Gastroesophageal sphincter (tissue), 4 donors: ENCODE measurements around the gene PRM1. TPM values are rescaled to one million over a fixed set of nuclear protein-coding genes. Genes with fewer than 3 reads are reported as not detected.

Experiments
- ATAC-seq: fragments of 150-250 bp; one replicate; pipeline ENCODE4 v1.9.1; 2016; ENCODE audit warnings: mild to moderate bottlenecking, moderate library complexity
- H3K27ac ChIP-seq, 4 donors: fragments of 200-600 bp; sonication (generic) in 3 of 4; 1 replicate in 3 of 4; 2 replicates in 1 of 4; pipeline ENCODE4 v1.5.1; 2016 to 2019
- H3K27me3 ChIP-seq: fragments of 200-600 bp; sonication (generic); one replicate; pipeline ENCODE4 v1.5.1; 2019
- H3K36me3 ChIP-seq, 2 donors: fragments of 200-600 bp; sonication (generic); one replicate each; pipeline ENCODE4 v1.5.1; 2019; ENCODE audit warnings: control low read depth in 1 of 2
- H3K4me1 ChIP-seq, 3 donors: fragments of 200-600 bp; sonication (generic); 1 replicate in 2 of 3; 2 replicates in 1 of 3; pipeline ENCODE4 v1.5.1; 2016 to 2019; ENCODE audit warnings: control low read depth in 2 of 3
- H3K4me3 ChIP-seq, 2 donors: fragments of 200-600 bp; sonication (generic); one replicate each; pipeline ENCODE4 v1.5.1; 2019; ENCODE audit warnings: mild to moderate bottlenecking in 1 of 2, moderate library complexity in 1 of 2
- H3K9me3 ChIP-seq, 3 donors: fragments of 200-600 bp; sonication (generic); one replicate each; pipeline ENCODE4 v1.5.1; 2017 to 2019; ENCODE audit warnings: control low read depth in 2 of 3
- CTCF ChIP-seq, 4 experiments: fragments of 200-600 bp in 2 of 4; fragments of 450-650 bp in 2 of 4; sonication (generic) in 1 of 4; IDR thresholded peaks; one replicate each; pipeline ENCODE4 v1.5.1; 2017 to 2019; ENCODE audit warnings: antibody characterized with exemption in 4 of 4, mild to moderate bottlenecking in 2 of 4, moderate library complexity in 2 of 4
- EP300 ChIP-seq: sonication (generic); formaldehyde crosslinking; IDR thresholded peaks from one replicate; pipeline ENCODE4 v1.6.1; 2017; ENCODE audit warnings: antibody characterized with exemption, mild to moderate bottlenecking
- POLR2A ChIP-seq, 2 donors: fragments of 450-650 bp; IDR thresholded peaks; one replicate each; pipeline ENCODE4 v1.6.1; 2017; ENCODE audit warnings: antibody characterized with exemption in 2 of 2, mild to moderate bottlenecking in 2 of 2, moderate library complexity in 1 of 2
- POLR2AphosphoS5 ChIP-seq: sonication (generic); formaldehyde crosslinking; IDR thresholded peaks from one replicate; pipeline ENCODE4 v1.6.1; 2017; ENCODE audit warnings: antibody characterized with exemption
- WGBS, 2 donors: methylation state at CpG; one replicate each; pipeline ENCODE4 v1.1.5; 2018; ENCODE audit warnings: low coverage in 1 of 2; 5-methylcytosine and 5-hydroxymethylcytosine counted together
- total RNA-seq, 4 donors: library from RNA; depleted of rRNA; stranded (reverse); fragments of >200 nt; gene quantifications; one replicate each; pipeline ENCODE4 v1.1.0, GENCODE V29; 2016

The PRM1 gene
- total RNA-seq, 4 donors from 2014 or later = not detected

GRCh38 chr16:11309895-11310633 lies 28.9 kb upstream of the PRM1 start:
- Histone ChIP-seq H3K27ac (no peak overlapping the region), H3K9me3 (no peaks in the 10 kb centered on the region), H3K4me3 (no peak overlapping the region), H3K27me3 (no peaks in the 10 kb centered on the region), H3K36me3 (no peaks in the 10 kb centered on the region), H3K4me1 (peaks cover 0 to 7% (median 0%) of the 10 kb centered on the region in 3 donors)
- 66% methylated on average over 6 of the region's 9 CpGs for WGBS, 2 donors
- ATAC-seq = no peak
- TF ChIP-seq POLR2AphosphoS5 = no peak
- TF ChIP-seq CTCF (IDR thresholded peaks at IDR 0.05) = no peak
- no peak for TF ChIP-seq EP300
- no peak for TF ChIP-seq POLR2A (IDR thresholded peaks at IDR 0.05)

DNA sequence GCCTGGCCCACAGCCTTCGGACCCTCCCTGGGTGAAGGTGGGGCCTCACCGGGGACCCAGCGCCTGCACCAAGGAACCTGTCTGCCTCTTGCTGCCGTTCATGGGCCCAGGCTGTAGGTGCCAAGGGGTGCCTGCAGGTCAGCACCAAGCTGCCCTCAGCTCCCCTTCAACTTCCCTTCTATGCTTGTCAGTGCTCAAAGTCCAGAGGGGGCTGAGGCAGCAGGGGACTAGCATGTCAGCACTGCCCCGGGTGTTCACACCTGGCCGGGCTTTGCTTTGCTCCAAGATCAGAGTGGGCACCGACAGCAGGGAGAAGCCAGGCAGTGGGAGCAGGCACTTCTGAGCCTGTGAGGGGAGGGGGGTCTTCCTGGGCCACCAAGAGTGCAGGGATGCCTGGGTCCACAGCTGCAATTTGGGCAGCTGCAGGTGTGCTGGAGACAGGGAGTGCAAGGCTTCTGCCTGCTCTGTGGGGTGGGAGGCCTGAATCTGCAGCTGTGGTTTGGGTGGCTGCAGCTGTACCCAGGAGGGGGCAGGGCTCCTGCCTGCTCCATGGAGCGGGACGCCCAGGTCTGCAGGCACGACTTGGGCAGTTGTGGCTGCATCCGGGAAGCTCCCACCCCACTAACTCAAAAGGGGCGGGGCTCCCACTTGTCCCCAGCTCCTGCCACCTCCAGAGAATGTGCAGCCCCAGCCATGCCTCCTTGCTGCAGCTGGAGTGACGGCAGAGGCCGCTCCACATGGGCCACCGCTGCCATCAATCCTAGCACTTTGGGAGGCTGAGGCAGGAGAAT lies 27.6 kb upstream of the PRM1 start:
- Histone ChIP-seq H3K9me3 (no peaks in the 10 kb centered on the region), H3K27ac (no peak overlapping the region), H3K36me3 (no peaks in the 10 kb centered on the region), H3K27me3 (no peaks in the 10 kb centered on the region), H3K4me3 (no peak overlapping the region), H3K4me1 (peaks cover 0 to 7% (median 0%) of the 10 kb centered on the region in 3 donors)
- no peak for ATAC-seq
- no CpG with 5 or more reads among the region's 15 CpGs for WGBS, 2 donors
- no peak for TF ChIP-seq POLR2A (IDR thresholded peaks at IDR 0.05)

- H3K27me3 ChIP-seq = no peaks in the 10 kb centered on the region
- 93% methylated on average over 1 to 8 of the region's 21 CpGs for WGBS, 2 donors
- no peaks in the 10 kb centered on the region for H3K36me3 ChIP-seq
- H3K4me1 ChIP-seq = peaks cover 0 to 6% (median 0%) of the 10 kb centered on the region in 3 donors
- no peak overlapping the region for H3K4me3 ChIP-seq
- H3K9me3 ChIP-seq = no peaks in the 10 kb centered on the region
- TF ChIP-seq POLR2AphosphoS5 (no peak), EP300 (no peak), CTCF (IDR thresholded peaks at IDR 0.05) (no peak), POLR2A (IDR thresholded peaks at IDR 0.05) (no peak)
- no peak overlapping the region for H3K27ac ChIP-seq
- no peak for ATAC-seq
These were observed 26.7 kb upstream of the PRM1 start for GRCh38 chr16:11307639-11308492.

GRCh38 chr16:11306997-11307638 lies 26.0 kb upstream of the PRM1 start:
- H3K36me3 ChIP-seq = no peaks in the 10 kb centered on the region
- H3K9me3 ChIP-seq = no peaks in the 10 kb centered on the region
- no peaks in the 10 kb centered on the region for H3K27me3 ChIP-seq
- TF ChIP-seq EP300 (no peak), POLR2A (IDR thresholded peaks at IDR 0.05) (no peak), POLR2AphosphoS5 (no peak), CTCF (IDR thresholded peaks at IDR 0.05) (no peak)
- no peak for ATAC-seq
- no peak overlapping the region for H3K4me3 ChIP-seq
- no peaks in the 10 kb centered on the region for H3K4me1 ChIP-seq
- WGBS, 2 donors = 87 to 88% methylated on average over 4 to 7 of the region's 7 CpGs
- H3K27ac ChIP-seq = no peak overlapping the region

DNA sequence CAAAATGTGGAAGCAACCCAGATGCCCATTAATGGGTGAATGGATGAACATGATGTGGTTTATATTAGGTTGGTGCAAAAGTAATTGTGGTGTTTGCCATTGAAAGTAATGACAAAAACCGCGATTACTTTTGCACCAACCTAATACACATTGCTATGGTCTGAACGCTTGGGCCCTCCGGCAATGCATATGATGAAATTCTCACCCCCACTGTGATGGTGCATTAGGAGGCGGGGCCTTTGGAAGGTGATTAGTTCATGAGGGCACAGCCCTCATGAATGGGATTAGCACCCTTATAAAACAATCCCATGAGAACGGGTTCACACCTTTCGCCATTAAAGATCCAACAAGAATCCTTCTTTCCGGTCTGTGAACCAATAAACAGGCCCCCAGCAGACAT lies 25.3 kb upstream of the PRM1 start:
- H3K9me3 ChIP-seq = no peaks in the 10 kb centered on the region
- TF ChIP-seq EP300 (no peak), POLR2AphosphoS5 (no peak), POLR2A (IDR thresholded peaks at IDR 0.05) (no peak), CTCF (IDR thresholded peaks at IDR 0.05) (no peak)
- H3K4me3 ChIP-seq = no peak overlapping the region
- no peaks in the 10 kb centered on the region for H3K4me1 ChIP-seq
- H3K27me3 ChIP-seq = no peaks in the 10 kb centered on the region
- no peaks in the 10 kb centered on the region for H3K36me3 ChIP-seq
- 86 to 90% methylated on average over 2 to 7 of the region's 8 CpGs for WGBS, 2 donors
- no peak for ATAC-seq
- H3K27ac ChIP-seq = no peak overlapping the region
